Common myeloid progenitor, CD34-positive (primary cell): Measurements from ENCODE around the gene KSR2.

ENCODE experiments used
- CTCF ChIA-PET: fragments of 350-600 bp; sonication (Branson Sonifier 250); formaldehyde crosslinking; loops from one replicate; lab custom pipeline; 2021; ENCODE audit warnings: antibody characterized with exemption; lab: Charles Lee
- POLR2A ChIA-PET: fragments of 350-600 bp; sonication (Branson Sonifier 250); formaldehyde crosslinking; loops from one replicate; lab custom pipeline; 2021; ENCODE audit warnings: antibody characterized with exemption; lab: Charles Lee
- DNase-seq, 3 donors: peaks; one replicate each; pipeline versions ENCODE4 v3.0.0 to v3.0.0-alpha.2; 2013
- H3K27ac ChIP-seq, 2 experiments: 1 replicate in 1 of 2; 2 replicates in 1 of 2; pipeline ENCODE4 v1.7.0; 2013; ENCODE audit warnings: inconsistent platforms in 2 of 2, low read length in 2 of 2, mild to moderate bottlenecking in 2 of 2, low read depth in 1 of 2, moderate library complexity in 1 of 2; ENCODE audit not compliant: severe bottlenecking in 2 of 2, insufficient read depth in 1 of 2, poor library complexity in 1 of 2
- H3K27me3 ChIP-seq, 5 experiments: replicated peaks in 2 of 5; 1 replicate in 3 of 5; 2 replicates in 2 of 5; pipeline versions ENCODE4 v1.6.1 to v1.7.0; 2013; ENCODE audit warnings: low read length in 4 of 5, mild to moderate bottlenecking in 2 of 5, moderate library complexity in 2 of 5, inconsistent platforms in 1 of 5; ENCODE audit not compliant: insufficient read depth in 5 of 5, control insufficient read depth in 4 of 5
- H3K36me3 ChIP-seq, 4 experiments: 1 replicate in 2 of 4; 2 replicates in 2 of 4; pipeline versions ENCODE4 v1.6.1 to v1.7.0; 2013; ENCODE audit warnings: low read length in 3 of 4, control low read depth in 1 of 4, mild to moderate bottlenecking in 1 of 4; ENCODE audit not compliant: control insufficient read depth in 4 of 4, insufficient read depth in 4 of 4
- H3K4me1 ChIP-seq, 4 experiments: 1 replicate in 3 of 4; 2 replicates in 1 of 4; pipeline versions ENCODE4 v1.6.1 to v1.7.1; 2013; ENCODE audit warnings: low read length in 3 of 4, mild to moderate bottlenecking in 3 of 4, control low read depth in 1 of 4, inconsistent platforms in 1 of 4, moderate library complexity in 1 of 4; ENCODE audit not compliant: control insufficient read depth in 4 of 4, insufficient read depth in 4 of 4; ENCODE audit errors: control extremely low read depth in 1 of 4
- H3K4me3 ChIP-seq, 7 experiments: 1 replicate in 4 of 7; 2 replicates in 3 of 7; pipeline versions ENCODE4 v1.5.1 to v1.7.0; 2013; ENCODE audit warnings: mild to moderate bottlenecking in 7 of 7, low read length in 6 of 7, moderate library complexity in 6 of 7, inconsistent platforms in 2 of 7, low read depth in 2 of 7, control low read depth in 1 of 7; ENCODE audit not compliant: insufficient read depth in 4 of 7, control insufficient read depth in 1 of 7; ENCODE audit errors: extremely low read depth in 1 of 7
- H3K9me3 ChIP-seq, 5 experiments: 1 replicate in 4 of 5; 2 replicates in 1 of 5; pipeline versions ENCODE4 v1.6.1 to v1.7.1; 2013; ENCODE audit warnings: low read length in 4 of 5, mild to moderate bottlenecking in 2 of 5, inconsistent platforms in 1 of 5, low read depth in 1 of 5, moderate library complexity in 1 of 5; ENCODE audit not compliant: control insufficient read depth in 4 of 5, insufficient read depth in 2 of 5; ENCODE audit errors: control extremely low read depth in 1 of 5
- WGBS: methylation state at CpG from one replicate; pipeline ENCODE4 v1.1.5; 2013; ENCODE audit not compliant: insufficient coverage; 5-methylcytosine and 5-hydroxymethylcytosine counted together

The KSR2 gene

GRCh38 chr12:117583677-117584225 lies 385.0 kb downstream of the KSR2 start:
- Histone ChIP-seq H3K27ac (no peak overlapping the region), H3K36me3 (no peaks in the 10 kb centered on the region), H3K4me3 (no peak overlapping the region), H3K9me3 (no peaks in the 10 kb centered on the region), H3K4me1 (no peaks in the 10 kb centered on the region), H3K27me3 (peaks cover 2 to 38% (median 27%) of the 10 kb centered on the region in 5 experiments)
- ChIA-PET POLR2A (no interaction called here), CTCF (no interaction called here)
- 21% methylated on average over 8 of the region's 12 CpGs for WGBS
- DNase-seq, result no peak

GRCh38 chr12:117583092-117583491 lies 385.7 kb downstream of the KSR2 start:
- Histone ChIP-seq H3K4me1 (no peaks in the 10 kb centered on the region), H3K9me3 (no peaks in the 10 kb centered on the region), H3K27me3 (peaks cover 2 to 38% (median 27%) of the 10 kb centered on the region in 5 experiments), H3K4me3 (no peak overlapping the region), H3K36me3 (no peaks in the 10 kb centered on the region), H3K27ac (no peak overlapping the region)
- CTCF ChIA-PET, result no interaction called here
- POLR2A ChIA-PET, result no interaction called here
- DNase-seq, result no peak
- WGBS, result 83% methylated on average over 1 of the region's 2 CpGs

- WGBS, result 69% methylated on average over 7 of the region's 10 CpGs
- H3K4me1 ChIP-seq, result no peaks in the 10 kb centered on the region
- CTCF ChIA-PET, result interaction anchor here (1.4 kb wide), 1 partner anchor 9 kb away, joined by 3 read pairs; no protein-coding TSS in a partner anchor
- H3K4me3 ChIP-seq, result no peak overlapping the region
- H3K36me3 ChIP-seq, result no peaks in the 10 kb centered on the region
- H3K9me3 ChIP-seq, result no peaks in the 10 kb centered on the region
- H3K27ac ChIP-seq, result no peak overlapping the region
- peaks cover 2 to 35% (median 27%) of the 10 kb centered on the region in 5 experiments for H3K27me3 ChIP-seq
- POLR2A ChIA-PET, result no interaction called here
- DNase-seq, result no peak
Measured at GRCh38 chr12:117582135-117582784, 386.5 kb downstream of the KSR2 start.

- Histone ChIP-seq H3K27ac (no peak overlapping the region), H3K36me3 (no peaks in the 10 kb centered on the region), H3K9me3 (no peaks in the 10 kb centered on the region), H3K4me1 (no peaks in the 10 kb centered on the region), H3K4me3 (no peak overlapping the region), H3K27me3 (peaks cover 2 to 28% (median 26%) of the 10 kb centered on the region in 5 experiments)
- CTCF ChIA-PET, result interaction anchor here (1.4 kb wide), 2 partner anchors 8 kb away, joined by 3 to 8 read pairs; no protein-coding TSS in a partner anchor
- POLR2A ChIA-PET, result no interaction called here
- 4% methylated on average over 5 of the region's 8 CpGs for WGBS
- peak in 1 of 3 donors; percentile 1 for DNase-seq
Measured at GRCh38 chr12:117580718-117581062, 388.1 kb downstream of the KSR2 start.

GRCh38 chr12:117580015-117580717 lies 388.6 kb downstream of the KSR2 start:
- no peak for DNase-seq
- ChIA-PET CTCF (interaction anchor here (1.4 kb wide), 1 partner anchor 8 kb away, joined by 8 read pairs; no protein-coding TSS in a partner anchor), POLR2A (no interaction called here)
- Histone ChIP-seq H3K27me3 (peaks cover 2 to 26% (median 21%) of the 10 kb centered on the region in 5 experiments), H3K4me1 (no peaks in the 10 kb centered on the region), H3K9me3 (no peaks in the 10 kb centered on the region), H3K36me3 (no peaks in the 10 kb centered on the region), H3K4me3 (no peak overlapping the region), H3K27ac (no peak overlapping the region)
- WGBS, result 90% methylated on average over 7 of the region's 8 CpGs

- DNase-seq, result no peak
- CTCF ChIA-PET, result no interaction called here
- Histone ChIP-seq H3K27me3 (peaks cover 0 to 5% (median 2%) of the 10 kb centered on the region in 5 experiments), H3K4me3 (no peak overlapping the region), H3K27ac (no peak overlapping the region), H3K4me1 (no peaks in the 10 kb centered on the region), H3K36me3 (no peaks in the 10 kb centered on the region), H3K9me3 (no peaks in the 10 kb centered on the region)
- POLR2A ChIA-PET, result no interaction called here
- WGBS, result 93% methylated on average over 2 of the region's 3 CpGs
Measured at GRCh38 chr12:117577122-117577657, 391.6 kb downstream of the KSR2 start.
